Right renal pelvis (tissue), 4 donors: ENCODE measurements around the gene KLHL42. TPM values are rescaled to one million over a fixed set of nuclear protein-coding genes. Genes with fewer than 3 reads are reported as not detected.
A peak's percentile ranks its signal among the peaks of the same experiment; 100 is the strongest.
"Not testable (repeated sequence)": the region's sequence is repeated elsewhere in the genome, so short reads cannot be mapped to it uniquely, and the experiment has no call there.

ENCODE experiments used
- DNase-seq, 4 donors: peaks; one replicate each; pipeline ENCODE4 v3.0.0-alpha.2; 2013; ENCODE audit warnings: low read depth in 4 of 4, low spot score in 3 of 4, missing footprints in 1 of 4
- polyA plus RNA-seq, 4 donors: library from polyadenylated mRNA; unstranded; fragments of 120-200 nt; gene quantifications; one replicate each; pipeline ENCODE4 v1.2.1, GENCODE V29; 2013; ENCODE audit not compliant: insufficient read length in 4 of 4

KLHL42 gene, protein sequence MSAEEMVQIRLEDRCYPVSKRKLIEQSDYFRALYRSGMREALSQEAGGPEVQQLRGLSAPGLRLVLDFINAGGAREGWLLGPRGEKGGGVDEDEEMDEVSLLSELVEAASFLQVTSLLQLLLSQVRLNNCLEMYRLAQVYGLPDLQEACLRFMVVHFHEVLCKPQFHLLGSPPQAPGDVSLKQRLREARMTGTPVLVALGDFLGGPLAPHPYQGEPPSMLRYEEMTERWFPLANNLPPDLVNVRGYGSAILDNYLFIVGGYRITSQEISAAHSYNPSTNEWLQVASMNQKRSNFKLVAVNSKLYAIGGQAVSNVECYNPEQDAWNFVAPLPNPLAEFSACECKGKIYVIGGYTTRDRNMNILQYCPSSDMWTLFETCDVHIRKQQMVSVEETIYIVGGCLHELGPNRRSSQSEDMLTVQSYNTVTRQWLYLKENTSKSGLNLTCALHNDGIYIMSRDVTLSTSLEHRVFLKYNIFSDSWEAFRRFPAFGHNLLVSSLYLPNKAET
- 10 to 100 TPM; 27.1 to 37.5 (median 33.1) TPM for polyA plus RNA-seq

DNA sequence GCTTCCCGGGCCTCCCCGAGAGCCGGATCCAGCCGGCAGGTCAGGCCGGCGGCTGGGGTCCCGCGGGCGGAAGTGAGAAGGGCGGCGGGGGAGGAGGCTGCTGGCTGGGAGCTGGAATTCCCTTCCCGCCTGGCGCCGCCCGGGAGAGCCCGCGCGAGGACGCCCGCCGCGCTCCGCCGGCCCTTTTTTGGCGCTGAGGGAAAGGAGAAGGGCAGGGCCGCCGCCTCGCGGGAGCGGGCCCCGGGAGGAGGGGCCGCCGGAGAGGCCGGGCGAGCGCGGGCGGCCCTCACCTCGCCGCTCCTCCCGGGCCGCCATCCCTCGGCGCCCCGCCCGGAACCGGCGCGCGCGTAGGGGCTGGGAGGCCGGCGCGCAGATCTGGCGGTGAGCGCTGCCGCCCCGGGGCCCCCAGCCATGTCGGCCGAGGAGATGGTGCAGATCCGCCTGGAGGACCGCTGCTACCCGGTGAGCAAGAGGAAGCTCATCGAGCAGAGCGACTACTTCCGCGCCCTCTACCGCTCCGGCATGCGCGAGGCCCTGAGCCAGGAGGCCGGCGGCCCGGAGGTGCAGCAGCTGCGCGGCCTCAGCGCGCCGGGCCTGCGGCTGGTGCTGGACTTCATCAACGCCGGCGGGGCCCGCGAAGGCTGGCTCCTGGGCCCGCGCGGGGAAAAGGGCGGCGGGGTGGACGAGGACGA, at the start of gene KLHL42, which contains the start of gene MANSC4:
TSS of gene KLHL42 (plus strand) at position 314 of the 692 bp plus-strand sequence. CDS start at position 412, 98 bp downstream.
TSS of gene MANSC4 (minus strand) at position 317 of the 692 bp plus-strand sequence. CDS start 8,960 bp downstream, outside the sequence.
- peak in 3 of 4 donors; percentile 51 to 61 (median 58) for DNase-seq

DNA sequence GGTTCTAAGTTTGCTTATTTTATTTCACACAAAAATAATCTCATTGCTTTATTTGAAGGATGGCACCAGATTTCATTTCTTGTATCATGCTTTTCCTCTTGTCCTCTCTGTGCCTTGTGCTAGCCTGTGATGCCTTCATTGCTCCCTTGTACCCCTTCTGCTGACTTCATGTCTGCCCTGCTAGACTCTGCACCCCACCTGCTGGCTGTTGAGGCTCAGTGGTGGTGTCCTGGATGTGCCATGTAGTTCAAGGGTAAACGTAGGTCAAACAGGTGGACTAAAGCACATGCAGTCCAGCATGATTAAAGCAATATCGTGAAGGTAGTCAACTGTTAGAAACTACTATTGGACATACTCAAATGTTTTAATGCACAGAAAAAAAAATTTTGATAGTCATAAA, 47.8 kb upstream of the KLHL42 start:
- DNase-seq: no peak

DNA sequence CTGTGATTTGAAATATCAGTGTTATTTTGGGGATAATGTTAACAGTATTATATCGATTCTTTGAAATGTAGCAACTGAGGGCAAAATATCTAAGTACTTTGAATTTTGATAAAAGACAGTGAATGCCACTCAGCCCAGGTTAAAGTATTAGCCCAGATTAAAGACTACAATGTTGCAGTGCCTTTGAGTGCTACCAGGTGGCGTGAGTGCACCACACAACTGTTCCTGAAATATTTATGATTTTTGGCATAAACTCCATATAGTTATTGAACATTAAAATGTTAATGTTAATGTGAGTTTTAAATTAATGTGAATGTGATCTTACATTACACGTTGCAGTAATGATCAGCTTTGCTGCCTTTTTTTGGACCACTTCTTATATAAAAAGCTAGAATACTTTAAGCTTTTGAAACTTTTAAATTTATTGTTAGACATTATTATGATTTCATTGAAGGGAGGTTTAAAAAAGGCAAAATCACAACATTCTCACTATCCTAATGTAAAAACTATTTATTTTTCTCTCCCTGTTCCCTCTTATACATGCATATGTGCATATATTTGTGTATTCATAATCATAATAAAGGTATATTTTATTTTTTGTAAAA, 46.9 kb upstream of the KLHL42 start:
- DNase-seq: no peak

DNA sequence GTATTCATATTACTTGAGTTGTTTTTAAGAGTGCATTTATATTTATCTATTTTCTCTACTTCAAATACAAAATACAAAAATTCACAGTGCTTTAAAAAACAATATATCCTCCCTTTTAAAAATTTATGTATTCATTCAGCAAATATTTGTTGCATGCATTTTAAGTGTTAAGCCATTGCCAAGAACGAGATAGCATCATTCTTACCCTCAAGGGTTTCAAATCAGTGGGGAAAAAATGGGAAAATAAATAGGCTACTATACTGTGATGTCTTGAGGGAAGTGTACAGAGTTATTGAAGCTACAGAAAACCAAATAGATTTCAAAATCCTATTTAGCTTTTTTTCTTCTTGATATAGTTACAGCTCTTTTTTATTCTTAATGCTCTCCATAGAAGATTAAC, 46.2 kb upstream of the KLHL42 start:
- DNase-seq: no peak

DNA sequence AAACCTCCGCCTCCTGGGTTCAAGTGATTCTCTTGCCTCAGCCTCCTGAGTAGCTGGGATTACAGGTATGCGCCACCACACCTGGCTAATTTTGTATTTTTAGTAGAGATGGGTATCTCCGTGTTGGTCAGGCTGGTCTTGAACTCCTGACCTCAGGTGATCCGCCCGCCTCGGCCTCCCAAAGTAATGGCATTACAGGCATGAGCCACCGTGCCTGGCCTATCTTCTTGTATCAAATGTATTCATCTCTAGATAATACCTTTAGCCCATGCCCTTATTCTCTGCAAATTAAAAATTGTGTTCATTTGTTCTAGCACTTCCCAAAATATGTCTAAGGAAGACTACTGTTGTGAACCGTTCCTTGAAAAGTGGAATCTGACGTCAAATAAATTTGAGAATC, 45.7 kb upstream of the KLHL42 start:
- DNase-seq: not testable (repeated sequence)

DNA sequence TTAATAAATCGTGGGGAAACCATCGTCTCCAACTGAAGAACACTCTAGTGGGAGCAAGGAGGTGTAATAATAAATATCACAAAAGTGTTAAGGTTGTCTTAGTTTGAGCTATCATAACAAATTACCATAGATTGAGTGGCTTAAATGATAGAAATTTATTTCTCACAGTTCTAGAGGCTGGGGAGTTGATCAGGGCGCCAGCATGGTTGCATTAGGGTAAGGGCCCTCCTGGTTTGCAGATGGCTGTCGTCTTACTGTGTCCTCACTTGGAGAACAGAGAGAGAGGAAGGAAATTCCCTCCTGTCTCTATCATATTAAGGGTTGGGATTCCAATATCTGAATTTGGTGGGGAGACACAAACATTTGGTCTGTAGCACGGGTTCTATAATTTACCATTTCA, 36.4 kb upstream of the KLHL42 start:
- DNase-seq: no peak

DNA sequence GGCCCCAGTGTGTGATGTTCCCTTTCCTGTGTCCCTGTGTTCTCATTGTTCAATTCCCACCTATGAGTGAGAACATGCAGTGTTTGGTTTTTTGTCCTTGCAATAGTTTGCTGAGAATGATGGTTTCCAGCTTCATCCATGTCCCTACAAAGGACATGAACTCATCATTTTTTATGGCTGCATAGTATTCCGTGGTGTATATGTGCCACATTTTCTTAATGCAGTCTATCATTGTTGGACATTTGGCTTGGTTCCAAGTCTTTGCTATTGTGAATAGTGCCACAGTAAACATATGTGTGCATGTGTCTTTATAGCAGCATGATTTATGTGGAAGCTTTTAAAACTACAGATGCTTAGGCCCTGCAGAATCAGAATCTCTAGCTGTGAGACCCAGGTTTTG, 34.3 kb upstream of the KLHL42 start:
- not testable (repeated sequence) for DNase-seq

DNA sequence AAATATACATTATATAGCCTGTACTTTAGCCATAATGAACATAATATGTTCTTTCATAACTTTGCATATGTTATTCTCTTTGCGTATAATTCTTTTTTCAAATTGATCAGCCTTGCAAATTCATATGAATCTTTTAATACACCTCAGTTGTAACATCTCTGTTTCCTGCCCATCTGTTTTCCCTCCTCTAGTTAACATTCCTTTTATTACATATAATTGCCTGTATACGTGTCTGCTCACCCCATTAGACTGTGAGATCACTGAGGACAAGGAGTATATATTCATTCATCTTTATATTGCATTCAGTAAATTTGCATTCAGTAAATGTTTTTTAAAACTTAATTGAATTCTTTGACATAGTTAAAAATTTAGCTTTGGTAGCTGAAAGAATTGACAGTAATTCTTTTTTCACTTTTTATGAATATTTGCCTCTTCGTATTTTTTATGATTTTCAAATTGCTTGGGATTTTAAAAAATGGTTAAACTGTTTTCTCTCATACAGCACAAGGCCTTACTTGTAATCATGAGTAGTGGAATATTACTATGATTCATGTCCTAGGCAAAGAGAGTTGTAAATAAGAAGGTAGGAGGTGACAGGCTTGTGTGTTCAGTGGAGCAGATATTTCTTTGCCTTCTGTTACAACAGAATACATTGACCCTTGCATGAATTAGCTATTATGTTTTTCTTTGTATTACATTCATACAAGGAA, 32.8 kb upstream of the KLHL42 start:
- no peak for DNase-seq

DNA sequence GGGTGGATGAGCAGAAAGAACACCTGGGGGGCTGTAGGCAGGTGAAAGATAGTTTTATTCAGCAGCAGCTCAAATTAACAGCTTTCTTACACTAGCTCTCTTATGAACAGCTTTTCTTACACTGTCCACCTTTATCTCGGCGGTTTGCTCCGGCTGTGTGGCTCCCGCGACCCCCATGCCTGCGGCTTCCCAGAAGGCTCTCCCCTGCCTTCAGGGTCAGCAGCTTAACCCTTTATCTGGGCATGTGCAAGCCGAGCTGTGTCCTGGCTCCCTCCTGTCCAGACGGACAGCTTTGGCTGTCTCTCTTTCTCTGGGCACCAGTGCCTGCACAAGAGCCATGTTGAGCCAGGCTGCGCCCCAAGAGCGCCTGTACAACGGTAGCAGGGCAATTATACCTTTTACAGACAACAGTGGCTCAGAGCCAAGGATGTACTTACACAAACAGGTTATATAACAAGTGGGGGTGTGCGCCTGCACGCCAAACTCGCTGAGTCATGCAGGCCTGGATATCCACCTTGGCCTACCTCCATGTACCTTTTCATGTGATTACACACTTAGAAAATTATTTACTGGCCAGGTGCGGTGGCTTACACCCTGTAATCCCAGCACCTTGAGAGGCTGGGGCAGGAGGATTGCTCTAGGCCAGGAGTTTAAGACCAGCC, 28.5 kb upstream of the KLHL42 start:
- DNase-seq: no peak

DNA sequence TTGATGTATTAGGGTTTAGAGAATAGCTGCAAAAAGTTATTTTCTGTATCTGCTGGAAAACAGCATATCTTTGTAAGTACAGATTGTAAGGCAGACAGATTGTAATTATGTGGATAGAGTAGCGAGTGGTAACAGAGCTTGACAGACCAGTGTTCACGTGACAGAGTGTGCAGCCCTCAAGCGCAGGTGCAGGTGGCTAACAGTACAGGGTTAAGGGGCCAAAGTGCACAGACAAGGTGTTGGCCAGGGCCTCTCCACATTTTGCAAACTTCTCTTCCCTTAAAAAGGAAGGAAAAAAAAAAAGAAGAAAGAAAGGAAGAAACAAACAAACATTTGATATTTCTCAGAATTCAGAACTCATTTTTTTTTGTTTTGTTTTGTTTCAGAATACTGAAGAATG, 25.2 kb upstream of the KLHL42 start:
- no peak for DNase-seq

DNA sequence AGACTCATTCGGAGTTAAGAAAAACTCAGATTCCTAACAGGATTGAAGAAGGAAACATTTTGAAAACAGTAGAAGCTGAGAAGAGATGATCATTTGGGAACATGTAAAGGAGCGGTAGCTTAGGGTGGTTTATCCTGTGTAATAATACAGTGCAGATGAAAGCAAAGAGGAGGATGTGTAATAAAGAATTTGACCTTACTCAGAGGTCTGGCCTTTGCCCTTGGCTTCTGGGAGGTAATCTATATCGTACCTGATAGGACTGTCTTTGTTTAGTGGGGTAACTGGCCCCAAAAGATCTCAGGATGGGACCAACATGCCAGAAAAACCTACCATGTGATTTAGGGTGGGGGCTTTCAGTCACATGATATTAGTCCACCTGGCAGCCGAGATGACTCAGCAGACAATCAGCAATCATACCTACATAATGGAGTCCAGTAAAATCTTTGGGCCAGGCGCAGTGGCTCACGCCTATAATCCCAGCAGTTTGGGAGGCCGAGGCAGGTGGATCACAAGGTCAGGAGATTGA, 23.3 kb upstream of the KLHL42 start:
- DNase-seq: no peak

DNA sequence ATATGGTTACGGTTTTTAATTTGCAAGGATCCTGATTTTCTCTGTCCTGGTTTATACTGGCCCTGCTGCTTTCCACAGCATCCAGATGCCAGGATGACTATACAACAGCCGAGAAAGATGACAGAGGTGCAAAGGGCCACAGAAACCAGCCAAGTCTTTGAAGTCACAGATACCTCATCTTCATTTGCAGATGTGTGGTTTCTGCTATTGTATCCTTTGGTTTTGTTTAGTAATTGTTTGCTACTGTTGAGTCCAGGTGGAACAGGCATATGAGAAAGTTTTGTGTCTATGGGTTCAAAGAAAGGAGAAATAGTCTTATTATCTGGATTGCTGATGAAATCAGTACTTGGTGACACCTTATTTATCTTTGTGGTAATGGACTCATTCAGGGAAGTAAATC, 17.3 kb upstream of the KLHL42 start:
- no peak for DNase-seq

DNA sequence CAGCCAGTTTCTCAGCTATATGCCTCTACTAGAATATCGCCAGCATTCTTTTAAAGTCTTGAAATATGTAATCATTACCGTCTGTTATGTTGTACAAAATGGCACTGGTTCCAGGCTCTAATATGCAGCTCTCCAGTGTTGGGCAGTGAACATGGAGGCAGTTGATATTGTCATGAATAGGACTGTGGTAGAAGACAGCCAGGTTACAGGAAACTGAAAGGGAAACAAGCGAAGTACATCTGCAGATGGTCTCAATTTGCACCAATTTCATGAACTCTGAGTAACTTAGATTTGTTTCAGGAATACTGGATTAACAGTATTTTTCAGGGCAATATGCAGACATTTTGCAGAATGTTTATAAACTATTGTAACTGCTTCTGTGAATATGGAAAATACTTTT, 13.4 kb upstream of the KLHL42 start:
- no peak for DNase-seq

DNA sequence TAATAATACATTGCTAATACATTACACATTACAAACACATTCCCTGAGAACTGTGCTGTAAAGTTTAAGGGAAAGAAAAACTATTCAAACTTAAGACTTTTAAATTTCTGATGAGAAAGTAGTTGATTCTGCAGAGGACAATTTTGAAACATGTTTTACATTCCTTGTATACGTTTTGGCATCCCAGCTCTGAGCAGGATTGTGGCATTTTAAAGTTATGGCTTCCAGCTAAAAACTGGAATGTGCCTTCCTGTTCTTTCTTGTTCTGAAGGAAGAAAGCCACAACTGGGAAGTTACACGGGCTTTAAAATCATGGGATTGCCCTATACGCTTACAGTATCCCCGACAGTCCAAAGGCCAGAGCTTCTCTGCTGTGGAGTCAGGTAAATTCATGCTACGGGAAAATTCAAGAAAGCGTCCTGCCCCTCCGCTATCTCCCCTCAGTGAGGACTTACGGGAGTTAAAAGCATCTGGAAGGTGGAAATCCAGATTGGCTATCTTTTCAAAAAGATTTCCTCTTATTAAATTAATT, 10.8 kb upstream of the KLHL42 start:
- DNase-seq: no peak

DNA sequence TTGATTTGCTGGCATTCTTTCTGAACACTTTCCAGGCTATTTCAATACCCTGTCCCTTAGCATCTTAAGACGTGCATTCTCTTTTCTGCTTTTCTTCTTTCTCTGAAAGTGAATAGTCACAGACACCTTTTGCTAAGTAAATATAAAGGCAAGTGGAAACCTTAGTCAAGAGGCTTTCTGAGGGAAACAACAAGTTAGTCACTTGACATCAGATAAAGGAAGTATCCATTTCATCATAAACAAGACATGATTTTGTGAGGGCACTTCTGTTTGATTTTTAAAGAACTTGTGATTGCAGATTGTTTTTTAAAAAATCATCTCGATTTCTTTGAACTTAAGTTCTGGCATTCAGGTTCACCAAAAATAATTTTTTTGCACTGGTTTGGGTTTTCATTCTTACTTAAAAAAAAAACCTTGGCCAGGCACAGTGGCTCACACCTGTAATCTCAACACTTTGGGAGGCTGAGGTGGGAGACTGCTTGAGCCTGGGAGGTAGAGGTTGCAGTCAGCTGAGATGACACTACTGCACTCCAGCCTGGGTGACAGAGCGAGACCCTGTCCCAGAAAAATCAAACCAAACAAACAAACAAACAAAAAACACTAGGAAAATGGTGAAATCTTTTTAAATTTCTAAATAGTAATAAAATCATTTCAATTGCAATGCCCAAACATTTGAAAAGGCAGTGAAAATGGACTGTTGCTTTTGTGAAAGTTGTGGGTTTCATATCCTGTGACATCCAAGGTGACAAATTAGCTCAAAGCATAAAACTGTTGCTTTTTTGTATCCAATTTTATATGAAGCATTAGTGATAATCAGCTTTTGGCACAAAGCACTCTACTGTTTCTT, 8.3 kb upstream of the KLHL42 start:
- no peak for DNase-seq

DNA sequence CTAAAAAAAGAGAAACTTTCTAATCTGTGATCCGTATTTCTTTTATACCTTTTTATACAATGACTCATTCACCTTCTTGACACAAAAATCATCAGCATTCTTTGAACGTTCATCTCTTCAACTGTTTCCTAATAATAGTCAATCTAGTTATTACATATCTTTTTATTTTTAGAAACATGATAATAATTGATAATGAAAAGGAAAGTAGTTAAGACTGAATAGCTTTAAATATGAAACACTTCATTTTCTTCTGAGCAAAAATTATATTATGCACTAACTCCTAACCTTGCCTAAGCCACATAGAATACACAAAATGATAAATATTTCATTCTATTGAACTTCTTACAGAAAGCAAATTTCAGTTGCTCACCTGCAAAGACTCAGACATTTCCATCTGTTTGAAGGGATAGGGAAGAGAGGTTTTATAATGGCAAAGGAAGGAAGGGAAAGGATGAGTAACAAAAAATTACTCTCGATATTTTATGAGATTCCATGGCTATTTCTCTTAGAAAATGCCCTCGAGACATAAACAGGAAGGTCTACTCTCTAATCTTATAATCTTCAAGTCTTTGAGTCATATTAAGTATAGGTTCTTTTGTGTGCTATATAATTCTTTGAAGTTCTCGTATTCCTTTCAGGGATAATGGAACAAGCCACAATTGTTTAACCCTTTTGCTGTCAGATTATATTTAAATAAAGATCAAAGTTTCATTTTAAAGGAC, 7.5 kb upstream of the KLHL42 start:
- no peak for DNase-seq

DNA sequence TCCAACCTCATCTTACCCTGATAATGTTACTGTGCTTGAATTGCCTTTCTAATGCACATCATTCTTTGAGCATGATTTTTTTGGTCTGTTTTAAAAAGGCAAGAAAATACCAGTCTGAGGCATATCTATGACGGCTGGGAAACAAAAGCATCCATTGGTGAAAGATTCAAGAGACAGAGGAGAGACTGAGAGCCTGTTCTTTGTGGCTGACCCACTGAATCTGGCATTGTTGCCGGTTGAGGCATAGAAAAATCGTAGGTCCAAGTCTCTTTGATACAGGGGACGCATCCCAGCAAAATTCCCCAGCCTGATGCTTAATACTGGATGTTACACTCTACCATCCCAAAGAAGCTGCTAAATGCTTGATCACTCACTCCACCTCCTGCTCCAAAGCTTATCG, 2.9 kb upstream of the KLHL42 start:
- no peak for DNase-seq

DNA sequence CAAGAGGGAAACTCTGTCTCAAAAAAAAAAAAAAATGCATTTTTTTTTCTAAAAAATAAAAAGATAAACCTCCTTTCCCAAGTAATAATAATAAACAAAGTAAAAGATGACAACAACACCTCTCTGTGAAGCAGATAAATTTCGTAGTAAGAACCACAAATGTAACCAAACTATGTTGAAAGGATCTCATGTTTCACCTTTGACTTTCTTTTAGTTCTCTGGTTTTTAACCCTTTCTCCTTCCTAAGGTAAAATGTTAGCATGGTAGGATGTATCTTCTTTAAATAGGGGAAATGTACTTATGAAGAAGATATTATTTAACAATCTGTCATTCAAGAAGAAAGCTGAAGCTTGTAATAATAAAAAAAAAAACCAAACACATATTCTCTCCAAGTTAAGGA, 1.8 kb upstream of the KLHL42 start:
- DNase-seq: no peak
